Measurements from ENCODE around the gene WNT7B.

WNT7B gene

GRCh38 chr22:45977003-45977411 lies at the start of gene WNT7B:
Gene WNT7B (minus strand): TSS chr22:45977162. CDS start chr22:45976754, 408 bp downstream.
- peaks cover 58% of the 10 kb centered on the region for H3K27me3 ChIP-seq (ENCODE audit: control insufficient read depth, insufficient read depth, low read length)
- H3K4me1 ChIP-seq (ENCODE audit: control insufficient read depth, insufficient read depth, low read length), result peaks cover 7% of the 10 kb centered on the region
- whole genome bisulfite sequencing (ENCODE audit: insufficient coverage, insufficient read length), result no CpG with 5 or more reads among the region's 49 CpGs
- no peak within 1 kb of the TSS for H3K27ac ChIP-seq (ENCODE audit: low read length)
- no peak for DNase-seq (ENCODE audit: low read depth, low spot score)
- H3K9me3 ChIP-seq (ENCODE audit: control insufficient read depth, insufficient read depth, low read length), result peaks cover 3% of the 10 kb centered on the region; the same call in 1 of the 2 replicates
- H3K4me3 ChIP-seq (ENCODE audit: low read length), result peak within 1 kb of the TSS; percentile 12; the same call in 1 of the 2 replicates
- no peaks in the 10 kb centered on the region for H3K36me3 ChIP-seq (ENCODE audit: control insufficient read depth, insufficient read depth, low read length)

GRCh38 chr22:46025973-46026898 lies 49.3 kb upstream of the WNT7B start:
- Histone ChIP-seq H3K36me3 (ENCODE audit: control insufficient read depth, insufficient read depth, low read length) (no peaks in the 10 kb centered on the region), H3K4me1 (ENCODE audit: control insufficient read depth, insufficient read depth, low read length) (no peaks in the 10 kb centered on the region; the same call in 1 of the 2 replicates), H3K27ac (ENCODE audit: low read length) (no peak overlapping the region), H3K27me3 (ENCODE audit: control insufficient read depth, insufficient read depth, low read length) (peaks cover 16% of the 10 kb centered on the region; the same call in 1 of the 2 replicates), H3K9me3 (ENCODE audit: control insufficient read depth, insufficient read depth, low read length) (no peaks in the 10 kb centered on the region), H3K4me3 (ENCODE audit: low read length) (no peak overlapping the region)
- no peak for DNase-seq (ENCODE audit: low read depth, low spot score)
- no CpG with 5 or more reads among the region's 17 CpGs for WGBS (ENCODE audit: insufficient coverage, insufficient read length)

GRCh38 chr22:46025225-46025972 lies 48.4 kb upstream of the WNT7B start:
- DNase-seq (ENCODE audit: low read depth, low spot score), result no peak
- Histone ChIP-seq H3K27me3 (ENCODE audit: control insufficient read depth, insufficient read depth, low read length) (peaks cover 16% of the 10 kb centered on the region; the same call in 1 of the 2 replicates), H3K4me3 (ENCODE audit: low read length) (no peak overlapping the region), H3K27ac (ENCODE audit: low read length) (no peak overlapping the region), H3K9me3 (ENCODE audit: control insufficient read depth, insufficient read depth, low read length) (no peaks in the 10 kb centered on the region), H3K4me1 (ENCODE audit: control insufficient read depth, insufficient read depth, low read length) (no peaks in the 10 kb centered on the region; the same call in 1 of the 2 replicates), H3K36me3 (ENCODE audit: control insufficient read depth, insufficient read depth, low read length) (no peaks in the 10 kb centered on the region)
- no CpG with 5 or more reads among the region's 8 CpGs for WGBS (ENCODE audit: insufficient coverage, insufficient read length)

- H3K4me3 ChIP-seq (ENCODE audit: low read length), result no peak overlapping the region
- H3K4me1 ChIP-seq (ENCODE audit: control insufficient read depth, insufficient read depth, low read length), result no peaks in the 10 kb centered on the region; the same call in 1 of the 2 replicates
- peaks cover 16% of the 10 kb centered on the region; the same call in 1 of the 2 replicates for H3K27me3 ChIP-seq (ENCODE audit: control insufficient read depth, insufficient read depth, low read length)
- H3K36me3 ChIP-seq (ENCODE audit: control insufficient read depth, insufficient read depth, low read length), result no peaks in the 10 kb centered on the region
- no peak overlapping the region for H3K27ac ChIP-seq (ENCODE audit: low read length)
- H3K9me3 ChIP-seq (ENCODE audit: control insufficient read depth, insufficient read depth, low read length), result no peaks in the 10 kb centered on the region
- WGBS (ENCODE audit: insufficient coverage, insufficient read length), result no CpG with 5 or more reads among the region's 4 CpGs
- no peak for DNase-seq (ENCODE audit: low read depth, low spot score)
These were observed 47.3 kb upstream of the WNT7B start for GRCh38 chr22:46024136-46024840.

- WGBS (ENCODE audit: insufficient coverage, insufficient read length), result no CpG with 5 or more reads among the region's 14 CpGs
- no peak overlapping the region for H3K27ac ChIP-seq (ENCODE audit: low read length)
- H3K9me3 ChIP-seq (ENCODE audit: control insufficient read depth, insufficient read depth, low read length), result no peaks in the 10 kb centered on the region
- peaks cover 16% of the 10 kb centered on the region; the same call in 1 of the 2 replicates for H3K27me3 ChIP-seq (ENCODE audit: control insufficient read depth, insufficient read depth, low read length)
- no peak for DNase-seq (ENCODE audit: low read depth, low spot score)
- no peak overlapping the region for H3K4me3 ChIP-seq (ENCODE audit: low read length)
- no peaks in the 10 kb centered on the region; the same call in 1 of the 2 replicates for H3K4me1 ChIP-seq (ENCODE audit: control insufficient read depth, insufficient read depth, low read length)
- no peaks in the 10 kb centered on the region for H3K36me3 ChIP-seq (ENCODE audit: control insufficient read depth, insufficient read depth, low read length)
These were observed 46.6 kb upstream of the WNT7B start for GRCh38 chr22:46023558-46023981.

- H3K36me3 ChIP-seq (ENCODE audit: control insufficient read depth, insufficient read depth, low read length), result no peaks in the 10 kb centered on the region
- WGBS (ENCODE audit: insufficient coverage, insufficient read length), result no CpG with 5 or more reads among the region's 10 CpGs
- H3K4me1 ChIP-seq (ENCODE audit: control insufficient read depth, insufficient read depth, low read length), result no peaks in the 10 kb centered on the region; the same call in 1 of the 2 replicates
- H3K4me3 ChIP-seq (ENCODE audit: low read length), result no peak overlapping the region
- peaks cover 14% of the 10 kb centered on the region; the same call in 1 of the 2 replicates for H3K27me3 ChIP-seq (ENCODE audit: control insufficient read depth, insufficient read depth, low read length)
- no peaks in the 10 kb centered on the region for H3K9me3 ChIP-seq (ENCODE audit: control insufficient read depth, insufficient read depth, low read length)
- H3K27ac ChIP-seq (ENCODE audit: low read length), result no peak overlapping the region
- DNase-seq (ENCODE audit: low read depth, low spot score), result no peak
These were observed 46.0 kb upstream of the WNT7B start for GRCh38 chr22:46022881-46023512.

GRCh38 chr22:46021577-46021976 lies 44.6 kb upstream of the WNT7B start:
- Histone ChIP-seq H3K4me3 (ENCODE audit: low read length) (no peak overlapping the region), H3K27me3 (ENCODE audit: control insufficient read depth, insufficient read depth, low read length) (peaks cover 8% of the 10 kb centered on the region; the same call in 1 of the 2 replicates), H3K27ac (ENCODE audit: low read length) (no peak overlapping the region), H3K9me3 (ENCODE audit: control insufficient read depth, insufficient read depth, low read length) (no peaks in the 10 kb centered on the region), H3K36me3 (ENCODE audit: control insufficient read depth, insufficient read depth, low read length) (no peaks in the 10 kb centered on the region), H3K4me1 (ENCODE audit: control insufficient read depth, insufficient read depth, low read length) (no peaks in the 10 kb centered on the region; the same call in 1 of the 2 replicates)
- DNase-seq (ENCODE audit: low read depth, low spot score), result no peak
- WGBS (ENCODE audit: insufficient coverage, insufficient read length), result no CpG with 5 or more reads among the region's 3 CpGs

- H3K36me3 ChIP-seq (ENCODE audit: control insufficient read depth, insufficient read depth, low read length), result no peaks in the 10 kb centered on the region
- H3K9me3 ChIP-seq (ENCODE audit: control insufficient read depth, insufficient read depth, low read length), result no peaks in the 10 kb centered on the region
- no CpG with 5 or more reads among the region's 6 CpGs for WGBS (ENCODE audit: insufficient coverage, insufficient read length)
- no peak overlapping the region for H3K27ac ChIP-seq (ENCODE audit: low read length)
- no peaks in the 10 kb centered on the region for H3K4me1 ChIP-seq (ENCODE audit: control insufficient read depth, insufficient read depth, low read length)
- no peak overlapping the region for H3K4me3 ChIP-seq (ENCODE audit: low read length)
- no peaks in the 10 kb centered on the region for H3K27me3 ChIP-seq (ENCODE audit: control insufficient read depth, insufficient read depth, low read length)
- no peak for DNase-seq (ENCODE audit: low read depth, low spot score)
These were observed 42.4 kb upstream of the WNT7B start for GRCh38 chr22:46019351-46019750.

- Histone ChIP-seq H3K27me3 (ENCODE audit: control insufficient read depth, insufficient read depth, low read length) (no peaks in the 10 kb centered on the region), H3K27ac (ENCODE audit: low read length) (no peak overlapping the region), H3K4me1 (ENCODE audit: control insufficient read depth, insufficient read depth, low read length) (no peaks in the 10 kb centered on the region), H3K36me3 (ENCODE audit: control insufficient read depth, insufficient read depth, low read length) (no peaks in the 10 kb centered on the region), H3K4me3 (ENCODE audit: low read length) (no peak overlapping the region), H3K9me3 (ENCODE audit: control insufficient read depth, insufficient read depth, low read length) (no peaks in the 10 kb centered on the region)
- no peak for DNase-seq (ENCODE audit: low read depth, low spot score)
These were observed 41.9 kb upstream of the WNT7B start for GRCh38 chr22:46018859-46019258.
